Dendritic cell treated with granulocyte-macrophage colony-stimulating factor and Interleukin-4, amounts not matched to agents 40 ng/mL and 50 ng/mL, for 4 days (primary cell): ENCODE measurements around the gene SMIM20.

Source experiments
- H3K27ac Mint-ChIP-seq: one replicate; pipeline ENCODE4 v1.8.0; 2022; ENCODE audit warnings: mild to moderate bottlenecking, mixed read lengths
- H3K27me3 Mint-ChIP-seq: one replicate; pipeline ENCODE4 v1.8.0; 2022; ENCODE audit warnings: mild to moderate bottlenecking, mixed read lengths
- H3K36me3 Mint-ChIP-seq: one replicate; pipeline ENCODE4 v1.8.0; 2022; ENCODE audit warnings: low read depth, mixed read lengths
- H3K4me1 Mint-ChIP-seq: one replicate; pipeline ENCODE4 v1.8.0; 2022; ENCODE audit warnings: low read depth, mixed read lengths
- H3K4me3 Mint-ChIP-seq: one replicate; pipeline ENCODE4 v1.8.0; 2022; ENCODE audit warnings: mild to moderate bottlenecking, moderate library complexity, mixed read lengths
- H3K9me3 Mint-ChIP-seq: one replicate; pipeline ENCODE4 v1.8.0; 2022; ENCODE audit warnings: mixed read lengths
- intact Hi-C: fragments of 100-400 bp; cut with micrococcal nuclease; formaldehyde crosslinking; loops from one replicate; pipeline ENCODE4 v1.15.0; 2022

The SMIM20 gene

DNA sequence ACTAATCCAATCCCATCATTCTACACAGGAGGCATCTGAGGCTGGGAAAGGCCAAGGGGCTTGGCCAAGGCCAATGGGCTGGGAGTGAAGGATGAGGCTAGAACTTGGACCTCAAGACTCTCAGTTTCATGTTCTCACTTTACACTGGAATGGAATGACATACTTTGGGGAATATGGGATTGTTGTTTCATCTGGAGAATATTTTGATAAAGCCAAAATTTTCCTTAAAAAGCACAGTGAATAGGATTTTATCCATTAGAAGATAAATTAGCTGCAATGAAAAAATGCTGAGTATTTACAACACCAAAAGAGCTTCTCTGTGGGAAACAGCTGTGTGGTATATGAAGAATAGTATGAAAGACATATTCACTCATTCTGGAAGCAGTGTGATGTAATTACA, 29.3 kb downstream of the SMIM20 start:
- no peaks in the 10 kb centered on the region for H3K36me3 Mint-ChIP-seq
- H3K9me3 Mint-ChIP-seq: no peaks in the 10 kb centered on the region
- H3K27me3 Mint-ChIP-seq: peaks cover 25% of the 10 kb centered on the region
- peaks cover 27% of the 10 kb centered on the region for H3K4me1 Mint-ChIP-seq
- intact Hi-C loops: no loop called here
- H3K4me3 Mint-ChIP-seq: no peak overlapping the region
- H3K27ac Mint-ChIP-seq: no peak overlapping the region

GRCh38 chr4:25943805-25944204, 29.8 kb downstream of the SMIM20 start:
- H3K27ac Mint-ChIP-seq: no peak overlapping the region
- peaks cover 25% of the 10 kb centered on the region for H3K4me1 Mint-ChIP-seq
- no peak overlapping the region for H3K4me3 Mint-ChIP-seq
- intact Hi-C loops: no loop called here
- H3K36me3 Mint-ChIP-seq: no peaks in the 10 kb centered on the region
- peaks cover 25% of the 10 kb centered on the region for H3K27me3 Mint-ChIP-seq
- H3K9me3 Mint-ChIP-seq: no peaks in the 10 kb centered on the region

DNA sequence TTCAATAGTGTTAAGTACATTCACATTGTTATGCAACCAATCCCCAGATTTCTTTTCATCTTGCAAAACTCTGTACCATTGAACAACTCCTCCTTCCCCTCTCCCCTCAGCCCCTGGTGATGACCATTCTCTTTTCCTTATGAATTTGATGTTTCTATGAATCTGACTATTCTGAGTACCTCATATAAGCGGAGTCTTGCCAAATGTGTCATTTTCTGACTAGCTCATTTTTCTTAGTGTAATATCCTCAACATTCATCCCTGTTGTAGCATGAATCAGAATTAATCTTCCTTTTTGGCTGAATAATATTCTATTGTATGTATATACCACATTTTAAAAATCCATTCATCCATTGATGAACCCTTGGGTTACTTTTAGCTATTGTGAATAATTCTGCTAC, 34.0 kb downstream of the SMIM20 start:
- H3K9me3 Mint-ChIP-seq: no peaks in the 10 kb centered on the region
- H3K27me3 Mint-ChIP-seq: peaks cover 34% of the 10 kb centered on the region
- intact Hi-C loops: no loop called here
- no peaks in the 10 kb centered on the region for H3K36me3 Mint-ChIP-seq
- H3K27ac Mint-ChIP-seq: no peak overlapping the region
- no peak overlapping the region for H3K4me3 Mint-ChIP-seq
- H3K4me1 Mint-ChIP-seq: peaks cover 18% of the 10 kb centered on the region

GRCh38 chr4:25949173-25949748, 35.2 kb downstream of the SMIM20 start:
- Mint-ChIP-seq H3K4me3 (no peak overlapping the region), H3K36me3 (no peaks in the 10 kb centered on the region), H3K27ac (no peak overlapping the region), H3K9me3 (no peaks in the 10 kb centered on the region), H3K27me3 (peaks cover 37% of the 10 kb centered on the region), H3K4me1 (peaks cover 23% of the 10 kb centered on the region)
- intact Hi-C loops: no loop called here

DNA sequence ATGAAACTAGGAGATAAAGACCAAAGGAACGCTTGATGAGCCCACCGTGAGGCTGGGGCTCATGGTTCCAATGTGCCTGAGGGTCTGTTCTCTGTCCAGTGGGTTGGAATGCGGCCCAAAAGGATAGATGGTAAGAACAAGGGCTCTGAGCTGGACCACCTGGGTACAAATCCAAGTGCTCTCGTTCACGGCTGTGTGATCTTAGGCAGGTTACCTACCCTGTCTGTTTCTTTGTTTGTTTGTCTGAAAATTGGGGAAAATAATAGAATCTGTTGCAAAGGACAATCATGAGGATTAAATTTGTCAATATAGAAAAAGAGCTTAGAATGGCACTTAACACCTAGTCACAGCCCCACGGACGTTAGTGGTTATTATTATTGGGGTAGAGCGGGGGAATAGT, 36.0 kb downstream of the SMIM20 start:
- no peak overlapping the region for H3K27ac Mint-ChIP-seq

DNA sequence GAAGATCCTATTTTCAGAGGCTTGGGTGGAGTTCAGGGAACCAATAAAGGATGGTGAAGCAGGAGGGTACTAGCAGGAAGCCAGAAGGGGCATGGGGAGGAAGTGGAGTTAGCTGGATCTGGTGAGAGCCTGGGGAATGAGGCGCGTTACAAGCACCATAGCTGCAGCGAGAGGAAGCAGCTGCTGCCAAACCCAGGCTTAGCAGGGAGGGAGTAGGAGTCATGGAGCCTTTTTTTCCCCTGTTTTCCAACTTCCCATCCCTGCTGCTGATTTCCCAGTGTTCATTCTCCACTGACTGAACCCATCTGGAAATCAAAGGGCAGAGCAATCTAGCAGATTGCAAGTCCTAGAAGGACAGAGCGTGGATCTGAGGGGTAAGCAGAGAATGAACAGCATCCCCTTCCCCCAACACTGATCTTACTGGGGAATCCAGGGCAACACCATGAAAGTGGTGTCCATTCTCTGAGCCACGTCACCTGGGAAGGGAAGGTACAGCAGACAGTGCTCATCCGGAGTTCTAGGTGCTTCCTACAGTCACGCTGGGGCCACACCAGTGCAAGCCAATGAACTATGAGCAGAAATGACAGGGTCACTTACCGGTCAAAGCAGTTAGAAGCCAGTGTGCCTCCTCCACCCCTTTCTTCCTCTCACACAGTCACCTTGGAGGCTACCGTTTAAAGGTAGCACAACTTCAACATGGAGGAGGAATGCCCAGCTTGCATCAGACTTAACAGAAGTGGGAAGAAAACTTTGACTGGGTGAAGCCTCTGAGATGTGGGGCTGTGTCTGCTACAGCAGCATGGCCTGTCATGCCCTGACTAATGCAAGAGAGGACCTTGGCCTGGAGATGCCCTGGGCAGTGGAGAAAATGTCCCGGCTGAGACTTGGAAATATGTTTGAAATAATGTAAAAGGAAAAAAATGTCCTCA, 36.7 kb downstream of the SMIM20 start:
- Mint-ChIP-seq H3K27me3 (peaks cover 43% of the 10 kb centered on the region), H3K4me3 (no peak overlapping the region), H3K9me3 (no peaks in the 10 kb centered on the region), H3K4me1 (peaks cover 28% of the 10 kb centered on the region), H3K27ac (no peak overlapping the region), H3K36me3 (no peaks in the 10 kb centered on the region)
- intact Hi-C loops: no loop called here

More for the DNA sequence above, 36.0 kb downstream of the SMIM20 start:
- Mint-ChIP-seq H3K36me3 (no peaks in the 10 kb centered on the region), H3K9me3 (no peaks in the 10 kb centered on the region), H3K27me3 (peaks cover 42% of the 10 kb centered on the region), H3K4me1 (peaks cover 23% of the 10 kb centered on the region), H3K4me3 (no peak overlapping the region)
- intact Hi-C loops: no loop called here

GRCh38 chr4:25951390-25951952, 37.5 kb downstream of the SMIM20 start:
- Mint-ChIP-seq H3K27me3 (peaks cover 45% of the 10 kb centered on the region), H3K27ac (no peak overlapping the region), H3K4me3 (no peak overlapping the region), H3K4me1 (peaks cover 26% of the 10 kb centered on the region), H3K9me3 (no peaks in the 10 kb centered on the region), H3K36me3 (no peaks in the 10 kb centered on the region)
- intact Hi-C loops: no loop called here

GRCh38 chr4:25953740-25954139, 39.7 kb downstream of the SMIM20 start:
- intact Hi-C loops: no loop called here
- peaks cover 34% of the 10 kb centered on the region for H3K4me1 Mint-ChIP-seq
- no peaks in the 10 kb centered on the region for H3K9me3 Mint-ChIP-seq
- H3K4me3 Mint-ChIP-seq: no peak overlapping the region
- no peaks in the 10 kb centered on the region for H3K36me3 Mint-ChIP-seq
- peaks cover 46% of the 10 kb centered on the region for H3K27me3 Mint-ChIP-seq
- no peak overlapping the region for H3K27ac Mint-ChIP-seq

DNA sequence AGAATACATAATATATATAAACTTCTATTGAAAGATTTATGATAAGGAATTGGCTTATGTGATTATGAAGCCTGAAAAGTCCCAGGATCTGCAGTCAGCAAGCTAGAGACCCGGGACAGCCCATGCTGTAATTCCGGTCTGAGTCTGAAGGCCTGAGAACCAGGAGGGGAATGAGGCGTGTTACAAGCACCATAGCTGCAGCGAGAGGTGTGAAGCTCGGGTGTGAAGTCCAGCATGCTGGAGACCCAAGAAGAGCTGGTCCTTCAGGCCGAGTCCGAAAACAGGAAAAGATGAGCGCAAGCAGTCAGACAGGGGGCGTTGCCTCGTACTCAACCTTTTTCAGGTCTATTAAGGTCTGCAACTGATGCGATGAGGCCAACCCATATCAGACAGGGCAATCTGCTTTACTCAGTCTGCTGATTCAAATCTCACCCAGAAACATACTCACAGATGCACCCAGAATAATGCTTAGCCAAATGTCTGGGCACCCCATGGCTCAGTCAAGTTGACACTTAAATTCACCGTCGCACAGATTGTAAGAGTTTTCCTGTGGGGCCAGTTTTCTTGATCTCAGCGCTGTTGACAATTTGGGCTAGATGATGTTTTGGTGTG, 40.4 kb downstream of the SMIM20 start:
- no peak overlapping the region for H3K4me3 Mint-ChIP-seq
- H3K4me1 Mint-ChIP-seq: peaks cover 34% of the 10 kb centered on the region
- intact Hi-C loops: no loop called here
- H3K27me3 Mint-ChIP-seq: peaks cover 45% of the 10 kb centered on the region
- no peak overlapping the region for H3K27ac Mint-ChIP-seq
- no peaks in the 10 kb centered on the region for H3K9me3 Mint-ChIP-seq
- H3K36me3 Mint-ChIP-seq: no peaks in the 10 kb centered on the region

DNA sequence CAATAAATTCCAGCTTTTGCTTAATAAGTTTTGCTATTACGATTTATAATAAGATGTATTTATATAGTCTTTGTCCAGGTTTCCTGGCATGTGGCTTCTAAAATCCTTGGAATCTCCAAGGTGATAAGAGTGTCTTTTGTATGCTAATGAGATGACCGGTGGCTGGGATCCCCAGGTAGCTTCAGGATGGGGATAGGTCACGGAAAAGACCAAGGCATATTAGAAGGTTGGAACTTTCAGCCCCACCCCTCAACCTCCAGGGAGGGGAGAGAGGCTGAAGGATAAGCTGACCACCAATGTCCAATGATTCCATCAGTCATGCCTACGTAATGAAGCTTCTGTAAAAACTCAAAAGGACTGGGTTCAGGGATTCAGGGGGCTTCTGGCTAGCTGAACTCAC, 41.7 kb downstream of the SMIM20 start:
- no peak overlapping the region for H3K27ac Mint-ChIP-seq
- H3K36me3 Mint-ChIP-seq: no peaks in the 10 kb centered on the region
- H3K9me3 Mint-ChIP-seq: no peaks in the 10 kb centered on the region
- H3K4me1 Mint-ChIP-seq: peaks cover 27% of the 10 kb centered on the region
- peaks cover 44% of the 10 kb centered on the region for H3K27me3 Mint-ChIP-seq
- intact Hi-C loops: no loop called here
- no peak overlapping the region for H3K4me3 Mint-ChIP-seq

DNA sequence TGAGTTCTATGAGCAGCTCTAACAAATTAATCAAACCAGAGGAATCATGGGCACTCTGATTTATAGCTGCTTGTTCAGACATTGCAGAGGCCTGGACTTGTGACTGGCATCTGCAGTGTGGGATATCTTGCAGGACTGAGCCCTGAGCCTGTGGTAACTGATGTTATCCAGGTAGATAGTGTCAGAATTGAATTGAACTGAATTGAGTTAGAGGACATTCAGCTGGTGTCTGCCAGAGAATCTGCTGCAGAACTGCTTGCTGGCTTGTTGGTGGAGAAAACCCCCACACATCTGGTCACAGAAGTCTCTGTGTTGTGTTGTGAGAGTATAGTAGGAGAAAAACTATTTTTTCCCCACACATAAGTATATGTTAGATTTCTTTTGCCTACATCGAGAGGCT, 42.2 kb downstream of the SMIM20 start:
- Mint-ChIP-seq H3K36me3 (no peaks in the 10 kb centered on the region), H3K4me3 (no peak overlapping the region), H3K4me1 (peaks cover 21% of the 10 kb centered on the region), H3K9me3 (no peaks in the 10 kb centered on the region), H3K27ac (no peak overlapping the region), H3K27me3 (peaks cover 40% of the 10 kb centered on the region)
- intact Hi-C loops: no loop called here

DNA sequence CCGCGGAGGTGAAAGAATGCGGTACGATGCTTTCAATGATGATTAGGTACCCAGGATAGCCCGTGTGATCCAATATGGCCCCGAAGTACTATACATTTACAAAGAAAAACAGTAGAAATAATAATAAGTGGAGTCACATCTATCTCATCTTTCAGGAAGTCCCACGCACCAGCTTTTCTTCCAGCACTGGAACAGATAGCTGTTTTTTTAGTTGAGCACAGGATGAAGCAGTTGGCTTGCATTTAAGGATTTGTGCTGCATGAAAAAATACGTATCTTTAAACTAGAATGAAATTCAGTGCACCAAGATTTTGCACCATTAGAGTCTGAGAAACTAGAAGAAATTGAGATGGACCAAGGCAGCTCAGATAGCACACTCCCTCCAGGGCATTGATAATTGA, 44.1 kb downstream of the SMIM20 start:
- Mint-ChIP-seq H3K27ac (no peak overlapping the region), H3K4me1 (peaks cover 21% of the 10 kb centered on the region), H3K36me3 (no peaks in the 10 kb centered on the region), H3K9me3 (no peaks in the 10 kb centered on the region), H3K27me3 (peaks cover 31% of the 10 kb centered on the region), H3K4me3 (no peak overlapping the region)
- intact Hi-C loops: no loop called here

- Mint-ChIP-seq H3K4me1 (peaks cover 27% of the 10 kb centered on the region), H3K27ac (no peak overlapping the region), H3K9me3 (no peaks in the 10 kb centered on the region), H3K36me3 (no peaks in the 10 kb centered on the region), H3K4me3 (no peak overlapping the region), H3K27me3 (peaks cover 14% of the 10 kb centered on the region)
- intact Hi-C loops: no loop called here
Measured at GRCh38 chr4:25962393-25962792, 48.4 kb downstream of the SMIM20 start.

DNA sequence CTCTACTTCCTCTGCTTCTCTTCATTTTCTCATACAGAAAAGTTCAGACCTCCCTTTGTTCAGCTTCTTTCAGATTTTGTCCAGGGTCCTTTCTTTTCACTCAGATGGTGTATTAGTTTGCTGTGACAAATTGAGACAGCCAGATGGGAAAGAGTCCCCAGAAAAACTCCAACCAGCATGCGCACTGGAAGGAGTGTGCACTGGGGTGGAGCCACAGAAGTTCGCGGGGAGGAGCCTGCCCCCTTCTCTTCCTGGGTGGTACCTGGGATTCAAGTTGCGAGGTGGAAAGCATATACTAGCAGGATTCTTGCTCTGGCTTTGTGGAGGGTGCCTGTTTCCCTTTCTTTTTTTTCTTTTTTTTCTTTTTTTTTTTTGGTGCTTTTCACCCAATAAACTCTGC, 51.6 kb downstream of the SMIM20 start:
- Mint-ChIP-seq H3K27me3 (peaks cover 4% of the 10 kb centered on the region), H3K4me1 (peaks cover 53% of the 10 kb centered on the region), H3K27ac (peak overlapping the region; percentile 75), H3K4me3 (no peak overlapping the region), H3K9me3 (no peaks in the 10 kb centered on the region), H3K36me3 (no peaks in the 10 kb centered on the region)
- intact Hi-C loops: no loop called here
